CD4-positive, alpha-beta T cell (primary cell): ENCODE data around the gene AGMO. TPM values are rescaled to one million over a fixed set of nuclear protein-coding genes. Genes with fewer than 3 reads are reported as not detected.
A peak's percentile ranks its signal among the peaks of the same experiment; 100 is the strongest.

Experiments
- ATAC-seq: fragments of 200-7000 bp; cut with Tn5 transposase; one replicate; pipeline ENCODE4 v1.10.0; 2022; ENCODE audit warnings: mild to moderate bottlenecking; ENCODE audit not compliant: poor library complexity
- CTCF ChIA-PET: fragments of 350-600 bp; sonication (Branson Sonifier 250); formaldehyde crosslinking; loops from one replicate; lab custom pipeline; 2021; ENCODE audit warnings: antibody characterized with exemption, inconsistent platforms; lab: Charles Lee
- POLR2A ChIA-PET: fragments of 350-600 bp; sonication (Branson Sonifier 250); formaldehyde crosslinking; loops from one replicate; lab custom pipeline; 2021; ENCODE audit warnings: antibody characterized with exemption, inconsistent platforms; lab: Charles Lee
- DNase-seq, 14 experiments: peaks; one replicate each; pipeline ENCODE4 v3.0.0-alpha.2; 2013 to 2020; ENCODE audit warnings: mixed read lengths in 2 of 14
- H3K27ac ChIP-seq, 2 donors: one replicate each; pipeline versions ENCODE4 v1.5.1 to v1.7.0; 2013; ENCODE audit warnings: low read length in 2 of 2, low read depth in 1 of 2, mild to moderate bottlenecking in 1 of 2
- H3K27me3 ChIP-seq, 2 experiments: 1 replicate in 1 of 2; 2 replicates in 1 of 2; pipeline versions ENCODE4 v1.6.1 to v1.7.0; 2013; ENCODE audit warnings: low read length in 2 of 2, control low read depth in 1 of 2, mild to moderate bottlenecking in 1 of 2, moderate library complexity in 1 of 2; ENCODE audit not compliant: insufficient read depth in 2 of 2, control insufficient read depth in 1 of 2
- H3K36me3 ChIP-seq: one replicate; pipeline ENCODE4 v1.6.1; 2013; ENCODE audit warnings: low read length, control low read depth; ENCODE audit not compliant: insufficient read depth
- H3K4me1 ChIP-seq: one replicate; pipeline ENCODE4 v1.6.1; 2013; ENCODE audit warnings: low read length, control low read depth; ENCODE audit not compliant: insufficient read depth
- H3K4me3 ChIP-seq: one replicate; pipeline ENCODE4 v1.5.1; 2013; ENCODE audit warnings: mild to moderate bottlenecking, low read length, moderate library complexity
- H3K9me3 ChIP-seq, 2 experiments: 1 replicate in 1 of 2; 2 replicates in 1 of 2; pipeline versions ENCODE4 v1.6.1 to v1.7.0; 2013; ENCODE audit warnings: low read length in 2 of 2, mild to moderate bottlenecking in 2 of 2, control low read depth in 1 of 2, moderate library complexity in 1 of 2; ENCODE audit not compliant: control insufficient read depth in 1 of 2, insufficient read depth in 1 of 2
- H3K27ac Mint-ChIP-seq: one replicate; pipeline ENCODE4 v1.8.0; 2020; ENCODE audit warnings: mixed read lengths
- H3K27me3 Mint-ChIP-seq: one replicate; pipeline ENCODE4 v1.8.0; 2021; ENCODE audit warnings: mixed read lengths
- H3K36me3 Mint-ChIP-seq: one replicate; pipeline ENCODE4 v1.8.0; 2021; ENCODE audit warnings: low read depth, mixed read lengths
- H3K4me1 Mint-ChIP-seq: one replicate; pipeline ENCODE4 v1.8.0; 2021; ENCODE audit warnings: low read depth, mixed read lengths
- H3K4me3 Mint-ChIP-seq: one replicate; pipeline ENCODE4 v1.8.0; 2020; ENCODE audit warnings: mild to moderate bottlenecking, mixed read lengths
- H3K9me3 Mint-ChIP-seq: one replicate; pipeline ENCODE4 v1.8.0; 2020; ENCODE audit warnings: mixed read lengths
- CTCF ChIP-seq: fragments of 200-600 bp; IDR thresholded peaks from one replicate; pipeline ENCODE4 v1.8.0; 2022; ENCODE audit warnings: antibody characterized with exemption, mild to moderate bottlenecking
- intact Hi-C, 2 experiments: fragments of 100-400 bp; cut with DNase I in 1 of 2; cut with micrococcal nuclease in 1 of 2; formaldehyde crosslinking; loops; one replicate each; pipeline versions ENCODE4 v1.15.1 to v1.9.0; 2023 to 2025; cut with DNase I, micrococcal nuclease
- total RNA-seq, 174 experiments: library from RNA in 2 of 174; stranded (reverse) in 2 of 174; gene quantifications; one replicate each; pipeline ENCODE4 v1.2.3 and lab custom pipeline; 2021 to 2026

The AGMO gene
- total RNA-seq, 2 experiments from 2014 or later: not detected

DNA sequence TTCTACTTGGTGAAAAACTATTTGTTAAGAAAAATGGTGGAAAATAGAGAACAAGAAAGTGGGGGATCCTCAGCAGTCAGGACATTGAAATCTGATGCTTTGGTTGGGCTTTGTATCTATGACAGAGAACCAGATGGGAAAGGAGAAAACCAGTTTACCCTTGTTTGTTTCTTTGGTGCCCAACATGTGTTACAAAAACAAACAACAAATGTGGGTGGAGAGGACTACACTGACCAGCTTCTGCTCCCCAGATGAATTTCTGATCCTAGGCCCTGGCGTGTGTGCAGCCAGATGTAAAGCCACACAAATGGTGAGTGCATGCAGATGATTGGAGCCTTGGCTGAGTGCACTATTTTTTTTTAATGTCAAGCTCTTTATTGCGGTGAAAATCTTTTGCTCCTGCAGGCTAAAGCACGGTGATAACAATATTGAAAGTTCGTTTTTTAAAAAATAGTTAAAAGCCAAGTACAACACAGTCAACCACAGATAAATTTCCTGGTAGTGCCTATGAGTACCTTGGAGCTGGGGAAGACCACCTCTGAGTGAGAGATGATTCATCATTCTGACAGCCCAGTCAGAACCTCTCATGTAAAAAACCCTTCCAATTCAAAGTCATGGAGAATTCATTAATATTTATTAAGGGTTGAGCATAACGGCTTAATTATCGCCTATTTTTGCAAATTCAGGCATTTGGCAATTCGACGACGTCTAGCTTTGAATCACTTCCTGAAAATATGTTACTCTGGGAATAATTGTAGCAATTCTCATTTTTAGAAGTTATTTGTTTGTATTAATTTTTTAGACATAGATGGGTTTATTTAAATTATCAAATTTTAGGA is 163.7 kb downstream of the AGMO start:
- Mint-ChIP-seq H3K9me3 (peaks cover 6% of the 10 kb centered on the region), H3K27ac (no peak overlapping the region), H3K36me3 (no peaks in the 10 kb centered on the region), H3K4me3 (no peak overlapping the region), H3K4me1 (no peaks in the 10 kb centered on the region), H3K27me3 (no peaks in the 10 kb centered on the region)
- DNase-seq (no peak), ATAC-seq (no peak)
- POLR2A ChIA-PET: no interaction called here
- Histone ChIP-seq H3K4me3 (no peak overlapping the region), H3K4me1 (no peaks in the 10 kb centered on the region), H3K9me3 (peaks cover 0 to 16% of the 10 kb centered on the region in 2 experiments), H3K27me3 (no peaks in the 10 kb centered on the region), H3K36me3 (no peaks in the 10 kb centered on the region), H3K27ac (no peak overlapping the region)
- CTCF ChIA-PET: no interaction called here
- no peak for TF ChIP-seq CTCF
- intact Hi-C loops: no loop called here

DNA sequence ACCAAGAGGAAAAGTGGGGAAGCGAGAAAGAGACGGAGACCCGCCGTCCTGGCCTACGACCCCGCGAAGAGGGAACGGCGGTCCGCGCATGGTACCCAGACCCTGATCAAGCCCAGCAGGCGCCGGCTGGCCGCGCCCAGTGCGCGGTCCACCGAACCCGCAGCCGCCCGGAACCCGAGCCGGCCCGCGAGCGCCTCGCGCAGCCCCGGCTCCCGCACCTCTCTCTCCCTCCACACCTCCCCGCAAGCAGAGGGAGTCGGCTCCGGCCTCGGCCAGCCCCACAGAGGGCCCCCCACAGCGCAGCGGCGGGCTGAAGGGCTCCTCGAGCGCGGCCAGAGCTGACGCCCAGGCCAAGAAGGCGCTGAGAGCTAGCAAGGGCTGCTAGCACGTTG is 164.7 kb downstream of the AGMO start:
- H3K9me3 Mint-ChIP-seq: peaks cover 6% of the 10 kb centered on the region
- H3K4me1 ChIP-seq: no peaks in the 10 kb centered on the region
- intact Hi-C loops: no loop called here
- H3K4me1 Mint-ChIP-seq: no peaks in the 10 kb centered on the region
- H3K4me3 Mint-ChIP-seq: no peak overlapping the region
- H3K27me3 ChIP-seq: no peaks in the 10 kb centered on the region
- DNase-seq (peak in 1 of 14 experiments; percentile 6), ATAC-seq (no peak)
- H3K36me3 ChIP-seq: no peaks in the 10 kb centered on the region
- peaks cover 0 to 17% of the 10 kb centered on the region in 2 experiments for H3K9me3 ChIP-seq
- no peak for TF ChIP-seq CTCF
- ChIA-PET POLR2A (no interaction called here), CTCF (no interaction called here)
- H3K27ac Mint-ChIP-seq: no peak overlapping the region
- no peaks in the 10 kb centered on the region for H3K36me3 Mint-ChIP-seq
- H3K27me3 Mint-ChIP-seq: no peaks in the 10 kb centered on the region
- H3K4me3 ChIP-seq: no peak overlapping the region
- H3K27ac ChIP-seq: no peak overlapping the region

DNA sequence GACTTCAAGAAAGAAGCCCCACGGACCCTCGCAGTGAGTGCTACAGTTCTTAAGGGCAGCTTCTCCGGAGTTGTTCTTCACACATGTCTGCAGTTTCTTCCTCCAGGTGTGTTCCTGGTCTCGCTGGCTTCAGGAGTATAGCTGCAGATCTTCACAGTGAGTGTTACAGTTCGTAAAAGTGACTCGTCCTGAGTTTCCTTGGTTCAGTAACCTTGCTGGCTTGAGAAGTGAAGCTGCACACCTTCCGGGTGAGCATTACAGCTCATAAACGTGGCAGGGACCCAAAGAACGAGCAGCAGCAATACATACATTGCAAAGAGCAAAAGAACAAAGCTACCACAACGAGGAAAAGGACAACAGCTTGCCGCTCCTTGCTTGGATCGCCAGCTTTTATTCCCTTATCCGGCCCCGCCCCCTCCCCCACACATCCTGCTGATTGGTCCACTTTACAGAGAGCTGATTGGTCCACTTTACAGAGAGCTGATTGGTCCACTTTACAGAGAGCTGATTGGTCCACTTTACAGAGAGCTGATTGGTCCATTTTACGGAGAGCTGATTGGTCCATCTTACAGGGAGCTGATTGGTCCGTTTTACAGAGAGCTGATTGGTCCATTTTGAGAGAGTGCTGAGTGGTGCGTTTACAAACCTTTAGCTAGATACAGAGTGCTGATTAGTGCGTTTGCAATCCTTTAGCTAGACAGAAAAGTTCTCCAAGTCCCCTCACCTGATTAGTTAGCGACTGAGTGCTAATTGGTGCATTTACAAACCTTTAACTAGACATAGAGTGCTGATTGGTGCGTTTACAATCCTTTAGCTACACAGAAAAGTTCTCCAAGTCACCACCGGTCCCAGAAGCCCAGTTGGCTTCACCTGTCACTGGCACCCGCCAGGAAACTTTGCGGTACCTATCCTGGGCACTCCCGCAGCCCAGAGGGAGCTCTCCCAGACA is 165.3 kb downstream of the AGMO start:
- Mint-ChIP-seq H3K9me3 (peaks cover 4% of the 10 kb centered on the region), H3K27ac (no peak overlapping the region), H3K36me3 (no peaks in the 10 kb centered on the region), H3K27me3 (no peaks in the 10 kb centered on the region), H3K4me1 (no peaks in the 10 kb centered on the region), H3K4me3 (no peak overlapping the region)
- Histone ChIP-seq H3K27me3 (no peaks in the 10 kb centered on the region), H3K9me3 (peaks cover 0 to 21% of the 10 kb centered on the region in 2 experiments), H3K4me3 (no peak overlapping the region), H3K4me1 (no peaks in the 10 kb centered on the region), H3K36me3 (no peaks in the 10 kb centered on the region), H3K27ac (no peak overlapping the region)
- ChIA-PET CTCF (no interaction called here), POLR2A (no interaction called here)
- DNase-seq (no peak), ATAC-seq (no peak)
- no peak for TF ChIP-seq CTCF
- intact Hi-C loops: no loop called here
